ENCODE measurements around the gene KCNN1. TPM values are rescaled to one million over a fixed set of nuclear protein-coding genes. Genes with fewer than 3 reads are reported as not detected.
"Not testable (repeated sequence)": the region's sequence is repeated elsewhere in the genome, so short reads cannot be mapped to it uniquely, and the experiment has no call there.

KCNN1 gene
- total RNA-seq, 2 experiments from 2014 or later = 0.24 TPM; not detected in 1

GRCh38 chr19:18021121-18021755 is 54.3 kb downstream of the KCNN1 start:
- H3K9me3 Mint-ChIP-seq = no peaks in the 10 kb centered on the region
- POLR2A ChIA-PET = interaction anchor here (0.7 to 1.9 kb wide), 4 partner anchors 9 to 36 kb away, joined by 3 to 7 read pairs (median 4); no protein-coding TSS in a partner anchor
- intact Hi-C loops (cut with micrococcal nuclease) = loop anchor here (1.0 to 5.0 kb wide), 2 partner anchors 24 to 36 kb away; no protein-coding TSS in a partner anchor

GRCh38 chr19:18023622-18024251 is 56.8 kb downstream of the KCNN1 start:
- ChIA-PET CTCF (interaction anchor here (0.6 to 1.5 kb wide), 7 partner anchors 16 to 164 kb away, joined by 3 to 6 read pairs (median 4); partner anchors contain the start of gene RPL18A), POLR2A (interaction anchor here (0.7 to 1.5 kb wide), 5 partner anchors 10 to 33 kb away, joined by 3 to 6 read pairs (median 5); partner anchors contain the start of gene ARRDC2)
- peak; percentile 69 for DNase-seq
- H3K36me3 Mint-ChIP-seq = no peaks in the 10 kb centered on the region
- peak overlapping the region; percentile 81 for H3K27ac Mint-ChIP-seq
- H3K9me3 Mint-ChIP-seq = no peaks in the 10 kb centered on the region
- peak overlapping the region; percentile 68 for H3K4me3 Mint-ChIP-seq
- intact Hi-C loops (cut with micrococcal nuclease) = loop anchor here (2.0 to 5.0 kb wide), 2 partner anchors 15 to 34 kb away; partner anchors contain the start of gene ARRDC2
- H3K4me1 Mint-ChIP-seq (ENCODE audit: low read depth) = peaks cover 49% of the 10 kb centered on the region
- H3K27me3 Mint-ChIP-seq = no peaks in the 10 kb centered on the region

More at GRCh38 chr19:18021121-18021755, 54.3 kb downstream of the KCNN1 start:
- CTCF ChIA-PET = interaction anchor here (0.5 to 1.1 kb wide), 2 partner anchors 34 to 84 kb away, joined by 3 read pairs; no protein-coding TSS in a partner anchor
- Mint-ChIP-seq H3K36me3 (no peaks in the 10 kb centered on the region), H3K4me1 (ENCODE audit: low read depth) (peaks cover 58% of the 10 kb centered on the region), H3K27me3 (no peaks in the 10 kb centered on the region), H3K27ac (peak overlapping the region; percentile 95), H3K4me3 (peak overlapping the region; percentile 76)
- DNase-seq = peak; percentile 84

- Mint-ChIP-seq H3K9me3 (no peaks in the 10 kb centered on the region), H3K27me3 (no peaks in the 10 kb centered on the region), H3K36me3 (no peaks in the 10 kb centered on the region), H3K27ac (no peak overlapping the region), H3K4me1 (ENCODE audit: low read depth) (peaks cover 31% of the 10 kb centered on the region), H3K4me3 (no peak overlapping the region)
- ChIA-PET CTCF (no interaction called here), POLR2A (no interaction called here)
- no peak for DNase-seq
- intact Hi-C loops (cut with micrococcal nuclease) = no loop called here
Measured at GRCh38 chr19:18027151-18027550, 60.2 kb downstream of the KCNN1 start.

- H3K4me3 Mint-ChIP-seq = no peak overlapping the region
- intact Hi-C loops (cut with micrococcal nuclease) = no loop called here
- ChIA-PET POLR2A (no interaction called here), CTCF (interaction anchor here (0.8 kb wide), 1 partner anchor 20 kb away, joined by 4 read pairs; no protein-coding TSS in a partner anchor)
- no peak for DNase-seq
- H3K4me1 Mint-ChIP-seq (ENCODE audit: low read depth) = peaks cover 10% of the 10 kb centered on the region
- H3K27me3 Mint-ChIP-seq = no peaks in the 10 kb centered on the region
- H3K9me3 Mint-ChIP-seq = no peaks in the 10 kb centered on the region
- H3K27ac Mint-ChIP-seq = no peak overlapping the region
- H3K36me3 Mint-ChIP-seq = no peaks in the 10 kb centered on the region
Measured at GRCh38 chr19:18029617-18030338, 62.9 kb downstream of the KCNN1 start.

- DNase-seq; H3K36me3 Mint-ChIP-seq; H3K9me3 Mint-ChIP-seq; H3K4me1 Mint-ChIP-seq (ENCODE audit: low read depth); H3K4me3 Mint-ChIP-seq; H3K27me3 Mint-ChIP-seq; POLR2A ChIA-PET; intact Hi-C loops (cut with micrococcal nuclease); H3K27ac Mint-ChIP-seq: not testable (repeated sequence)
- CTCF ChIA-PET = interaction anchor here (1.0 to 1.1 kb wide), 2 partner anchors 24 to 25 kb away, joined by 4 to 5 read pairs; no protein-coding TSS in a partner anchor
Measured at GRCh38 chr19:18031401-18031800, 64.5 kb downstream of the KCNN1 start.

GRCh38 chr19:18032102-18032501 is 65.2 kb downstream of the KCNN1 start:
- H3K4me3 Mint-ChIP-seq; intact Hi-C loops (cut with micrococcal nuclease); H3K9me3 Mint-ChIP-seq; POLR2A ChIA-PET; H3K27me3 Mint-ChIP-seq; H3K36me3 Mint-ChIP-seq; H3K27ac Mint-ChIP-seq; CTCF ChIA-PET; DNase-seq; H3K4me1 Mint-ChIP-seq (ENCODE audit: low read depth): not testable (repeated sequence)

- ChIA-PET CTCF (no interaction called here), POLR2A (no interaction called here)
- H3K27me3 Mint-ChIP-seq = peaks cover 2% of the 10 kb centered on the region
- H3K36me3 Mint-ChIP-seq = no peaks in the 10 kb centered on the region
- no peak overlapping the region for H3K4me3 Mint-ChIP-seq
- H3K9me3 Mint-ChIP-seq = peaks cover 7% of the 10 kb centered on the region
- intact Hi-C loops (cut with micrococcal nuclease) = no loop called here
- no peak for DNase-seq
- H3K27ac Mint-ChIP-seq = no peak overlapping the region
- H3K4me1 Mint-ChIP-seq (ENCODE audit: low read depth) = peaks cover 27% of the 10 kb centered on the region
Measured at GRCh38 chr19:18041054-18041453, 74.1 kb downstream of the KCNN1 start.

GRCh38 chr19:18043676-18044075 is 76.8 kb downstream of the KCNN1 start:
- DNase-seq = no peak
- H3K9me3 Mint-ChIP-seq = peaks cover 7% of the 10 kb centered on the region
- H3K4me1 Mint-ChIP-seq (ENCODE audit: low read depth) = peaks cover 35% of the 10 kb centered on the region
- H3K27ac Mint-ChIP-seq = no peak overlapping the region
- intact Hi-C loops (cut with micrococcal nuclease) = loop anchor here (2.0 kb wide), 2 partner anchors 37 to 47 kb away; no protein-coding TSS in a partner anchor
- no peak overlapping the region for H3K4me3 Mint-ChIP-seq
- ChIA-PET POLR2A (no interaction called here), CTCF (interaction anchor here (1.1 to 1.7 kb wide), 4 partner anchors 18 to 125 kb away, joined by 3 to 4 read pairs (median 4); partner anchors contain the start of gene IL12RB1)
- H3K36me3 Mint-ChIP-seq = no peaks in the 10 kb centered on the region
- H3K27me3 Mint-ChIP-seq = peaks cover 2% of the 10 kb centered on the region

GRCh38 chr19:18044825-18045304 is 78.0 kb downstream of the KCNN1 start:
- peak overlapping the region; percentile 75 for H3K27ac Mint-ChIP-seq
- ChIA-PET POLR2A (interaction anchor here (0.6 to 1.6 kb wide), 8 partner anchors 14 to 197 kb away, joined by 3 to 12 read pairs (median 4); partner anchors contain the start of genes IL12RB1 and JAK3), CTCF (interaction anchor here (0.6 to 2.2 kb wide), 15 partner anchors 13 to 123 kb away, joined by 3 to 10 read pairs (median 4); partner anchors contain the start of genes ARRDC2 and IL12RB1)
- DNase-seq = peak; percentile 97
- H3K36me3 Mint-ChIP-seq = no peaks in the 10 kb centered on the region
- peaks cover 7% of the 10 kb centered on the region for H3K9me3 Mint-ChIP-seq
- intact Hi-C loops (cut with micrococcal nuclease) = loop anchor here (1.0 to 2.0 kb wide), 5 partner anchors 13 to 46 kb away; no protein-coding TSS in a partner anchor
- H3K4me1 Mint-ChIP-seq (ENCODE audit: low read depth) = peaks cover 37% of the 10 kb centered on the region
- peak overlapping the region; percentile 50 for H3K4me3 Mint-ChIP-seq
- H3K27me3 Mint-ChIP-seq = peaks cover 2% of the 10 kb centered on the region

- Mint-ChIP-seq H3K27ac (peak overlapping the region; percentile 75), H3K4me1 (ENCODE audit: low read depth) (peaks cover 43% of the 10 kb centered on the region), H3K4me3 (peak overlapping the region; percentile 50), H3K27me3 (peaks cover 2% of the 10 kb centered on the region), H3K9me3 (peaks cover 7% of the 10 kb centered on the region), H3K36me3 (no peaks in the 10 kb centered on the region)
- intact Hi-C loops (cut with micrococcal nuclease) = loop anchor here (1.0 to 2.0 kb wide), 5 partner anchors 13 to 45 kb away; no protein-coding TSS in a partner anchor
- ChIA-PET POLR2A (interaction anchor here (1.0 to 1.6 kb wide), 6 partner anchors 13 to 44 kb away, joined by 3 to 12 read pairs (median 6); partner anchors contain the start of gene IL12RB1), CTCF (interaction anchor here (0.6 to 2.2 kb wide), 13 partner anchors 12 to 123 kb away, joined by 3 to 10 read pairs (median 4); partner anchors contain the start of genes ARRDC2 and IL12RB1)
- DNase-seq = no peak
Measured at GRCh38 chr19:18045307-18046050, 78.6 kb downstream of the KCNN1 start.
